NB4 (cell line): ENCODE results near the gene NFIA.

Source experiments
- DNase-seq: peaks from one replicate; pipeline ENCODE4 v3.0.0; 2010; ENCODE audit warnings: low read depth
- H3K4me3 ChIP-seq: one replicate; pipeline ENCODE4 v1.5.1; 2011; ENCODE audit warnings: mild to moderate bottlenecking, low read depth, low read length, moderate library complexity
- MYC ChIP-seq: IDR thresholded peaks from 2 replicates; pipeline ENCODE4 v1.6.1; 2011; ENCODE audit warnings: low read depth, low read length
- POLR2A ChIP-seq: IDR thresholded peaks from 2 replicates; pipeline ENCODE4 v1.6.1; 2011; ENCODE audit warnings: mild to moderate bottlenecking; ENCODE audit not compliant: insufficient read length; ENCODE audit errors: extremely low read depth
- TF ChIP-seq, protein P1 (sequence below): IDR thresholded peaks from one replicate; pipeline ENCODE4 v1.5.1; 2012; ENCODE audit warnings: low read depth, low read length
- TF ChIP-seq, protein P2 (sequence below): IDR thresholded peaks from 2 replicates; pipeline ENCODE4 v1.6.1; 2011; ENCODE audit warnings: low read depth, low read length

Gene NFIA

DNA sequence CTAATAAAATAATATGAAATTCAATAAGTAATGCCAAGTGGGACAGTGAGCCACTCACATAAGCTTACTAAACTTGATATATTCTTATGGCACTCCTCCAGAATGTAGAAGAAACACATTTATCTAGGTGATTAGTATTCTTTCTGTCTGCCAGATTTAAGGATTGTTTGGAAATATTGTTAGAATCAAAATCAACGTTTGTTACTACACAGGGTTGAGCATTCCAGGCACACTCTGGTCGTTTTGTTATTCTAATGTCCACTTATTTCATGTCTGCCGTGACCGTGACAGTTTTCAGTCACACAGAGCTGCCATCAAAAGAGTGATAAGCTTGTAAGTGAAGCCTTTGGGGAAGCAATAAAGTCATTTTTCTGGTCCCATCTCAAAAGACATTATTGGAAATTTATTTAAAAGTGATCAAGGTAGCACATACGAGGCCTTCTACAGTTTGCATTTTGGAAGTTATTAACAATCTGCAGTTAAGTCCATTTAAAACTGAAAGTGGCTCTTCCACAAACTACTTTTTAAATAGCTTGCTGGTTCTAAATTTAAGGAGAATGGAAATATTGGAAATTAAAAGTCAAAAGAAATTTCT is 38.0 kb downstream of the NFIA start:
- DNase-seq, result no peak
- no peak overlapping the region for H3K4me3 ChIP-seq
- no peak for TF ChIP-seq POLR2A

DNA sequence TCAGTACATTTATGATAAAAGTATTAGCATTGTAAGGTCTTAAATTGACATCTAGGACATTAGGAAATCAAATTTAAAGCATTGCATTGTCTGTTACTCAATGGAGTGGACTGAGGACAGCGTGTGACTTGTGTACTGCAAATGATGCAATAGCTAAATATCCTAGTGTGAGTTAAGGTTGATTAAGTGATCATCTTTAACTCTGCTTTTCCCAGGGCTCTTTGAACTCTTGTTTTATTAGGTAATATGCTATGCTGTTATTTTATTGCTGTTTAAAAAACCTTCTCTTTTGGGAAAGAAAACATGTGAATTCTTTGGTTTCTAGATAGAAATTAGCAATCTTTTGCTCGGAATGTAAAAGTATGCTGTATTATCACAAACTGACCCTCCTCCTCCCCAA is 38.6 kb downstream of the NFIA start:
- no peak overlapping the region for H3K4me3 ChIP-seq
- DNase-seq, result peak; percentile 9

DNA sequence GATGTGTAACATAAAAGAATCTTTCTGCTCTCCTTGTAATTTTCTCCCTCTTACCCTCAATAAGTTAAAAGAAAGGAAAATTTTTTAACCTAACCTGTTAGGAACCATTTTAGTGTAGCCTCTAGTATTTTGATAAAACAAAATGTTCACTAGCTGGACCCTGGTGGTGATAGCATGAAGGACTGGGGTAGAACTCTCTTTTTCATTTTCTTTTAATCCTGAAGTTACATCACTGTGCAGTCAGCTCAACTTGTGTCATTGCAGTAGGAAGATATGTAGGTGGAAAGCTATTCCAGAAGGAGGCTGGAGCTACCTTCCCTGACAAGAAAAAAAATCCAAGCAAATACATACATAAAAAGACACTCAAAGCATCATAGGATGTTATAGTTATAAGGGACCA is 39.3 kb downstream of the NFIA start:
- TF ChIP-seq, protein P1, sequence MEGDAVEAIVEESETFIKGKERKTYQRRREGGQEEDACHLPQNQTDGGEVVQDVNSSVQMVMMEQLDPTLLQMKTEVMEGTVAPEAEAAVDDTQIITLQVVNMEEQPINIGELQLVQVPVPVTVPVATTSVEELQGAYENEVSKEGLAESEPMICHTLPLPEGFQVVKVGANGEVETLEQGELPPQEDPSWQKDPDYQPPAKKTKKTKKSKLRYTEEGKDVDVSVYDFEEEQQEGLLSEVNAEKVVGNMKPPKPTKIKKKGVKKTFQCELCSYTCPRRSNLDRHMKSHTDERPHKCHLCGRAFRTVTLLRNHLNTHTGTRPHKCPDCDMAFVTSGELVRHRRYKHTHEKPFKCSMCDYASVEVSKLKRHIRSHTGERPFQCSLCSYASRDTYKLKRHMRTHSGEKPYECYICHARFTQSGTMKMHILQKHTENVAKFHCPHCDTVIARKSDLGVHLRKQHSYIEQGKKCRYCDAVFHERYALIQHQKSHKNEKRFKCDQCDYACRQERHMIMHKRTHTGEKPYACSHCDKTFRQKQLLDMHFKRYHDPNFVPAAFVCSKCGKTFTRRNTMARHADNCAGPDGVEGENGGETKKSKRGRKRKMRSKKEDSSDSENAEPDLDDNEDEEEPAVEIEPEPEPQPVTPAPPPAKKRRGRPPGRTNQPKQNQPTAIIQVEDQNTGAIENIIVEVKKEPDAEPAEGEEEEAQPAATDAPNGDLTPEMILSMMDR, result no peak
- TF ChIP-seq, protein P2, sequence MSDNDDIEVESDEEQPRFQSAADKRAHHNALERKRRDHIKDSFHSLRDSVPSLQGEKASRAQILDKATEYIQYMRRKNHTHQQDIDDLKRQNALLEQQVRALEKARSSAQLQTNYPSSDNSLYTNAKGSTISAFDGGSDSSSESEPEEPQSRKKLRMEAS, result no peak
- TF ChIP-seq POLR2A, result no peak
- no peak for TF ChIP-seq MYC
- DNase-seq, result no peak
- no peak overlapping the region for H3K4me3 ChIP-seq

More for the DNA sequence above, 38.6 kb downstream of the NFIA start:
- TF ChIP-seq, protein P1, result no peak
- TF ChIP-seq, protein P2, result no peak
- TF ChIP-seq MYC (no peak), POLR2A (no peak)

DNA sequence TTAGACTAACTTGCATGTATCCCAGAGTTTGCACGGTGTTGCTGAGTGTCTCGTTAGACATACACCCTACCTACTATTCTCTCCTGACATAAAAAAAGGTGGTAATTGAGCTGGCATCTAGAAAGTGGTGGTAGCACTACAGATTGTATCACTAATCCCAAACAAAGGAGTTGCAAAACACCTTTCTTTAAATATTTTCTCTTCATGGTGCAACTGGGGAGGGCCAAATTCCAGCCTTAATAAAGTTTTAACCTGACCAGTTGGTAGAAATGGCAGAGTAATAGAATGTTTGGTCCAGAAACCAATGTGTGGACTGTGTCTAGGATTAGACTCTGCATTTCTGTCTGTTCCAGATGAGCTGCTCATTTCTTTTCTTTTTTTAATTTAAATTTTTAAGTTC is 40.0 kb downstream of the NFIA start:
- DNase-seq, result no peak
- TF ChIP-seq, protein P1, result no peak
- TF ChIP-seq POLR2A, result no peak
- TF ChIP-seq, protein P2, result no peak
- TF ChIP-seq MYC, result no peak
- no peak overlapping the region for H3K4me3 ChIP-seq

DNA sequence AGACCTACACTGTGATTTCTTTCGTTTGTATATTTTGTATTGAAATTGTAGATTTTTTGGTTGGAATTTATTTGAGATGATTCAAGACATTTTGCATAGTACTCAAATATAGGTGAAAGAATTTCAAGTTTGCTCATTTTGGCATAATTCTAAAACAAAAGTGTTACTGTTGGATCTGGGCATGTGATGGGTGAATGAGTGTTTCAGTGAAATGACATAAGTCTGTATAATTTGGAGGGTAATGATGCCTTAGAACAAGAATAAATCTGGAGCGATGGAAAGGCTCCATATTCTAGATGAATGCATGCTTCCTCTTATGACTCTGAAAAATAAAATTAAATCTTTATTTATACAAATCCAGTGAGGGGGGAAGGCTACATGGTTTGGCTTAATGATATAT is 41.0 kb downstream of the NFIA start:
- no peak overlapping the region for H3K4me3 ChIP-seq
- TF ChIP-seq POLR2A (no peak), MYC (no peak)
- TF ChIP-seq, protein P1, result no peak
- TF ChIP-seq, protein P2, result no peak
- DNase-seq, result no peak

DNA sequence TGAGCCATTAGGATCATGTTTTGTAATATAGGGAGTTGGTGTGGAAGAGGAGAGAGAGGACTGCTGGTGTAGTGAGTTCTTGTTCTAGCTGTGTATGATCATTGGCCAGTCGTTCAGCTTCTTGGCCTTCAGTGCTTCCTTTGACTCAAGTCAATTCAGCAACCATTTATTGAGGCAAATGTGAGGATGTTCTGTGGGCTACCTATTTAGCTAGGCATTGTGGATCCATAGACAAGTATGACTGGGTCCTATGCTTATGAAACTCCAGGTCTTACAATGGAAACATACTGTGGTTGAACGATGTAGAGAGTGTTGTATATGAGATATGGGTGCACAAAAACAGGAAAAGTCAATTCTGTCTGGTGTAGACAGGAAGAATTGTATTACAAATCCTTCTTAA is 41.7 kb downstream of the NFIA start:
- TF ChIP-seq, protein P2, result no peak
- TF ChIP-seq POLR2A, result no peak
- TF ChIP-seq, protein P1, result no peak
- TF ChIP-seq MYC, result no peak
- DNase-seq, result no peak
- no peak overlapping the region for H3K4me3 ChIP-seq
